ENCODE data around the gene GJA1.

GRCh38 chr6:121443971-121444541 is 8.6 kb downstream of the GJA1 start:
- TF ChIP-seq SMC3 (conservative IDR thresholded peaks at IDR 0.05; ENCODE audit: poor library complexity) = no peak
- TF ChIP-seq CTCF (IDR thresholded peaks at IDR 0.05; ENCODE audit: poor library complexity, severe bottlenecking) = peak; percentile 28
- TF ChIP-seq MXI1 (conservative IDR thresholded peaks at IDR 0.05; ENCODE audit: poor library complexity, severe bottlenecking) = no peak
- TF ChIP-seq POLR2AphosphoS5 (IDR thresholded peaks at IDR 0.05) = peak; percentile 69
- no peak for TF ChIP-seq EZH2 (IDR thresholded peaks at IDR 0.05; ENCODE audit: borderline replicate concordance, insufficient read depth, low read length, poor library complexity, severe bottlenecking)
- TF ChIP-seq EP300 (conservative IDR thresholded peaks at IDR 0.05; ENCODE audit: poor library complexity, severe bottlenecking) = peak; percentile 94
- TF ChIP-seq RAD21 (conservative IDR thresholded peaks at IDR 0.05) = peak; percentile 9
- TF ChIP-seq REST (IDR thresholded peaks at IDR 0.05; ENCODE audit: borderline replicate concordance) = peak; percentile 33
